HG02885 (cell line): ENCODE results near the gene CMKLR1.

Experiments used
- ATAC-seq: cut with Tn5 transposase; IDR thresholded peaks from one replicate; pipeline ENCODE4 v1.9.1; 2021; ENCODE audit warnings: mild to moderate bottlenecking; ENCODE audit not compliant: unreplicated experiment, poor library complexity

The CMKLR1 gene

GRCh38 chr12:108340037-108340436 is 926 bp upstream of the CMKLR1 start:
- no peak for ATAC-seq

- no peak for ATAC-seq
These were observed 1.6 kb downstream of the CMKLR1 start for GRCh38 chr12:108337235-108338223.

- ATAC-seq: peak; percentile 59
These were observed 3.6 kb downstream of the CMKLR1 start for GRCh38 chr12:108335349-108336119.

- ATAC-seq: peak; percentile 61
These were observed 5.0 kb downstream of the CMKLR1 start for GRCh38 chr12:108333898-108334699.

- ATAC-seq: peak; percentile 26
These were observed 6.2 kb downstream of the CMKLR1 start for GRCh38 chr12:108332791-108333382.

- no peak for ATAC-seq
These were observed 10.7 kb downstream of the CMKLR1 start for GRCh38 chr12:108328420-108328819.

- ATAC-seq: no peak
These were observed 11.3 kb downstream of the CMKLR1 start for GRCh38 chr12:108327621-108328344.

GRCh38 chr12:108326254-108326750 is 12.8 kb downstream of the CMKLR1 start:
- ATAC-seq: no peak

GRCh38 chr12:108325549-108325948 is 13.6 kb downstream of the CMKLR1 start:
- no peak for ATAC-seq

GRCh38 chr12:108325018-108325358 is 14.1 kb downstream of the CMKLR1 start:
- ATAC-seq: no peak

GRCh38 chr12:108324351-108325017 is 14.6 kb downstream of the CMKLR1 start:
- ATAC-seq: no peak

GRCh38 chr12:108323581-108323980 is 15.5 kb downstream of the CMKLR1 start:
- ATAC-seq: no peak

- no peak for ATAC-seq
These were observed 16.1 kb downstream of the CMKLR1 start for GRCh38 chr12:108322998-108323397.

- ATAC-seq: no peak
These were observed 17.4 kb downstream of the CMKLR1 start for GRCh38 chr12:108321688-108322087.

- peak; percentile 52 for ATAC-seq
These were observed 18.4 kb downstream of the CMKLR1 start for GRCh38 chr12:108320507-108321293.

GRCh38 chr12:108319277-108320234 is 19.6 kb downstream of the CMKLR1 start:
- peak; percentile 51 for ATAC-seq
